Dermis microvascular lymphatic vessel endothelial cell (primary cell): Measurements from ENCODE around the gene PDE3B. TPM values are rescaled to one million over a fixed set of nuclear protein-coding genes. Genes with fewer than 3 reads are reported as not detected.
"Not testable (repeated sequence)": the region's sequence is repeated elsewhere in the genome, so short reads cannot be mapped to it uniquely, and the experiment has no call there.

ENCODE experiments used
- DNase-seq, 2 donors: peaks; one replicate each; pipeline versions ENCODE4 v3.0.0 to v3.0.0-alpha.2; 2010; ENCODE audit warnings: low read depth in 2 of 2
- total RNA-seq: library from RNA; depleted of rRNA; stranded (reverse); fragments of >200 nt; gene quantifications from 2 replicates; pipeline ENCODE4 v1.2.1, GENCODE V29; 2014

PDE3B gene
- total RNA-seq, result 0.13 and 0.51 TPM in 2 replicates

DNA sequence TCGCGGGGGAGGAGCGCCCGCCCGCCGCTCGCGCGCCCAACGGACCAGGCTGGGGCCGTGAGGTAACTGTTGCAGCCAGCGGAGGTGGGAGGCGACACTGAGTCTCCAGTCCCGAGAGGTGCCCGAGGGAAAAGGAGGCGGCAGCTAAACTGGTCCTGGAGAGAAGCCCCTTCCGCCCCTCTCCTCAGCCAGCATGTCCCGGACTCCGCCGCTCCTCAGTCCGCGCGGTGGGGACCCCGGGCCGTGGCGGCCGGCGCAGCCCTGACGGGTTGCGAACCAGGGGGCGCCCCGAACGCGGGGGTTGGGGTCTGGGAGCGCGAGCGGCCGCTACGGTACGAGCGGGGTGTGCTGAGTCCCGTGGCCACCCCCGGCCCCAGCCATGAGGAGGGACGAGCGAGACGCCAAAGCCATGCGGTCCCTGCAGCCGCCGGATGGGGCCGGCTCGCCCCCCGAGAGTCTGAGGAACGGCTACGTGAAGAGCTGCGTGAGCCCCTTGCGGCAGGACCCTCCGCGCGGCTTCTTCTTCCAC lies at the start of gene PDE3B:
TSS of gene PDE3B (plus strand) at position 108 of the 529 bp plus-strand sequence. CDS start at position 380, 272 bp downstream.
- peak in 1 of 2 donors; percentile 52 for DNase-seq

DNA sequence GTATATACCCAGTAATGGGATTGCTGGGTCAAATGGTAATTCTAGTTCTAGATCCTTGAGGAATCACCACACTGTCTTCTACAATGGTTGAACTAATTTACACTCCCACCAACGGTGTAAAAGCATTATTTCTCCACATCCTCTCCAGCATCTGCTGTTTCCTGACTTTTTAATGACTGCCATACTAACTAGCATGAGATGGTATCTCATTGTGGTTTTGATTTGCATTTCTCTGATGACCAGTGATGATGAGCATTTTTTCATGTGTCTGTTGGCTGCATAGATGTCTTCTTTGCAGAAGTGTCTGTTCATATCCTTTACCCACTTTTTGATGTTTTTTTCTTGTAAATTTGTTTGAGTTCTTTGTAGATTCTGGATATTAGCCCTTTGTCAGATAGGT lies 48.3 kb upstream of the PDE3B start:
- not testable (repeated sequence) for DNase-seq

DNA sequence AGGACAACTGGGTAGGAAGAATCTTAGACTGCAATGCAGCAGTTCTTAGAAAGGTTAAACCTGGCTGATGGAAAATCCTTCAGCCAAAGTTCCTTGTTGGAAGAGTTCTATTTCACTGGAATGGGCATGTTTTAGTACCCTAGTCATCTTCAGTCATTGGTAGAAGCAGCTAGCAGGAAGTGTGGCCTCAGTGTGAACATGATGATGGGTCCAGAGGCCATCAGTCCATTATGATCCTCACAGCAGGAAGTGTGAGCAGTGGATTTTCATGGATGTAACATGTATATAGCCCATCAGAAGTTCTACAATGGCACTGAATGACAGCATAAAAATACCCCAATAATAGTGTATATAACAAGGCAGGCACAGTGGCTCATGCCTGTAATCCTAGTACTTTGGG lies 35.9 kb upstream of the PDE3B start:
- DNase-seq, result no peak

DNA sequence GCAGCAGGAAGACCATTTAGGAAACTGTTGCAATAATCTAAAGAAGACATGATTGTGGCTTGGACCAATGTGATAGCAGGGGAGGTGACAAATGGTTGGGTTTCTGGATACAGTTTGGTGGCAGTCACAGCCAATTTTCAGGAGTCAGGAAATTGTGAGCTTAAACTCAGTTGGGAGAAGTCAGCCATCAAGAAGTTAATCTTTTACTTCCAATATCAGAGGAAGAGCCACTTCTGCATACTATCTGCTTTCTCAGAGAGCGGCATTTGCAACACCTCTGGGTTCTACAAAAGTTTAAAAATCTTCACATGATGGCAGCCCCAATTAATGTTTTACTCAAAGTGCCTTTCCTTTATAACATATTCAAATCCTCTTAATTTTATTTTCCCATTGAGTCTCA lies 33.7 kb upstream of the PDE3B start:
- DNase-seq, result no peak

DNA sequence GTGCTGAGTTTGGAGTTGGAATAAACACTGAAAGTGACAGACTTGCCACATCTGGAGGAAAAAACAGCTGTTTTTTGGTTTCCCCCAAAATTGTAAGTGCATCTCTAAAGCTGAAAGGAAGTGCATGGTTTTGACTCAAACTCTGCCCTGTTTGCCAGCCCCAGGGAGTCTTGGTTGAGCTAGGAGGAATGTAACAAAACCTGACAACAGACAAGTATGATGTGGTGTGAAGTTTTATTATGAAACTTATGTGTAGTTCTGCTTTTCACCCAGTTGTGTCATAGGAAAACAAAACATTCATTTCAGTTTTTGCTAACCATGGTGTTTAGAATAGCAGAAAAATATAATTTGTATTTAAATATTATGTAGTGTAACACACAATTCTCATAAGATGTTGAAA lies 31.7 kb upstream of the PDE3B start:
- DNase-seq, result no peak

DNA sequence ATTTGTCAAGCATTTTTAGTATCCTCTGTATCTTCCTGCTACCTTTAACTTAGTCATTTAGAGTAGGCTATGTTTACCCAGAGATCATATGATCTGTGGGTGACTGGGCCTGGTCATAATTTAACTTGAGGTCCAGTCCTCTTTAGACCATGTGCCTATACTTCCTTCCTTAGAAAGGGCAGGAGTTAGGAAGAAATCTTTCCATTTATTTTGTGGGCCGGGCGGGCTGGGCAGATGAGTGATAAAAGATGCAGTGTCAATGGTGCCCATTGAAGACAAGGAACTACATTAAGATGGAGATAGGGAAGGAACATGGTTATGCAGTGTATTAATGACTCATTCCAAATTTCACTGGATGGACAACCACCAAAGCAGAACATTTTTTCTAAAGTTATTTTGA lies 30.9 kb upstream of the PDE3B start:
- DNase-seq, result no peak

DNA sequence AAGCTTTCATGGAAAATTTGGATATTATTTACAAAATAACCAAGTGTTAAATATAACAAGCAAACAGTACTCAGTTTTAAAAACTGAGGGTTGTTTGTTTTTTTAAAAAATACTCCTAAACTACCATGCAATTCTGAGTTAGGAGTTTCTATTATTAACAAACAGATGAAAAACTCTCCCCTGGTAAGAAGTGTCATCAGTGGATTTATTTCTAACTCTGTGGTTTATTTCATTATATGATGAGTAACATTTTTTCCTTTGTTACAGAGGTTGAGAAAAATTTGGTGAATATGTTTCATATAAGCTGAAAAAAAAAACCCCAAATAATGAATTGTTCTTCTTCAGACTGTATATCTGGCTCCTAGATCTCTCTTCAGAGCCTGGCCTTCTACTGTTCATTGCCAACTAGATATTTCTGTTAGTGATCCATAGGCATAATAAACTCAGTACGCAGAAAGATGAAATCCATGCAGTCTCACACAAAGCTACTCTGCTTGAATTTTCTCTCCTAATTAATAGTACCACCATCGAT lies 29.4 kb upstream of the PDE3B start:
- no peak for DNase-seq

DNA sequence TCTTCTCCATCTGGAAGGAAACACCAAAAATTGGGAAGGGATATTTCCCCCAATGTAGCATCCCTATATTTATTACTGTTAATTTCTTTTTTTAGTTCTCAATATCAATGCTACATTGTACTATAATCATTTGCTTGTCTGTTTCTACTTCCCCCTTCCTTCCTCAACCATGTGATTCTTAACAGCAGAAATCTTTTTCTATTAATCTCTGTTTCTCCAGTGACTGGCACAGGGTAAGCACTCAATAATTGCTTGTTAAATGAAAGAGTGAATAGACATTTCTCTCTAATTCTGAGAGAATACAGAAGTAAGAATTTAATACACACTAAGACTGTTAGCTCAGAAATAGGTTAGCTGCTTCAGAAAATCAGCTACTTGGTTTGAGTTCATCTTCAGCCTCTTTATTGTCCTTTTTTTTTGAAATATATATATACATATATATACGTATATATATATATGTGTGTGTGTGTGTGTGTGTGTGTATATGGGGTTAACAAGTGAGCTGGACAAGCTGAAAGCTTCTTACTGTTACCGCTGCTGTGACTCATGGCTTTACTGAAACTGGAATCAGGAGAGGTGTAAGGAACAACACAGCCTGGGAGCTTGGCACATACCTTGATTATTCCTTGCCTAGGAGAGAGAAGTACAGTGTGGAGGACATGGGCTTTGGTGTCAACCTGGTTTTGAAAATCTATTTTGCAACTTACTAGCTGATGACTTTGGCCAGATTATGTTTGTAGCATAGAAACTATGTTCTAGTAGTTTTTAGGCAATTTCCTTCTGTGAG lies 26.2 kb upstream of the PDE3B start:
- DNase-seq, result no peak

DNA sequence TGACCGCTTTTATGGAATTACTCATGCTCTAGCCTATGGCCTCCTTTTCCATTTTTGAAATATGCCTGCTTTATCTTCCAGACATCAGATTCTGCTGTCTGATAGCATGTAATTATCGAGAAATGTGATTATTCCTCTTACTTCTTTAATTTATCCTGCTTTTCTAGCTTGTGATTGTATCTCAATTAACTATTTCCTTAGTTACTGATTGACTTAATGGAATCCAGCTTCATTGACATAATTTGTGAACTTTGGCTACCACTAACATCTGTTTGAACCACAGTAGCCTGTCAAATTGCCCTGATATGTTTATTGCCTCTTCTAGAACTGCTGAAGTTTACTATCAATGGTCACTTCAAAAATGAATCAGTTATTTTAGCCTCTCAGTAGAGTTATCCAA lies 25.5 kb upstream of the PDE3B start:
- no peak for DNase-seq

DNA sequence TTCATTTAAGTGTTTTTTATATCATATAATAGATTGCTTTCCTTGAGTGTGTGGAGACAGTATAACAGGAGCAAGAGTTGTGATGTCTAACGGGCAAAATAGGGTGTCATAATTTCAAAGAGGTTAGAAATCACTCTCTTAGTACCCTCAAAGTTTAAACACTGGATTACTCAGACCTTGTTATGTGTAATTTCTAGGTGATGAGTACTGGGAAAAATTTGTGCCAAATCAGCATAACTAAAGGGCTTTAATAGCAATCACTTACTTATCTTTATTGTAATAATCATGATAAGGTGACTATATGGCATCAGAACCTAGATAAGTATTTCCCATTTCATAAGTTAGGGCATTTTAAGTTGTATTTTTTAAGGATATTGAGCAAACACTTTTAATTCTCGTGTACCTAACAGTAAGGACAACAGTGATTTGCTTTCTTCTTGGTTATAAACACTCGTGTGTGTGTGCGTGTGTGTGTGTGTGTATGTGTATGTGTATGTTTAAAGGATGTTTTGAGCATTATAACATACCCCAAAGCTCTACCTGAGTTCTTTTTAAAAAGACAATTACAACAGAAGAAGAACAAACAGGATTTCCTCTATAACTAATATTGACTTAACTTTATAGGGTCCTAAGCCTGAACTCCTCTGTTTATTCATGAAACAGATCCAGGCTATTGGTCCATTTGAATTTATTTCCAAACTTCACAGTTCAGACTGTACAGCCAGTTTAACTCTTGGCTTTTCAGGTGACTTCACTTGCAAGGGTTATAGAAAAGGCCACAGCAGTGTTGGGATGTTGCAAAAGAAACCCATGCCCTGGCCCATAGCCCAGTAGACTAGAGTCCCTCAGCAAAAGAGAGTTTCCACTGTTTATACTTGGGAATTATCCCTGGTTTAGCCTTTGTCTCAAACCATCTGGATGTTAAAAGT lies 23.7 kb upstream of the PDE3B start:
- no peak for DNase-seq

DNA sequence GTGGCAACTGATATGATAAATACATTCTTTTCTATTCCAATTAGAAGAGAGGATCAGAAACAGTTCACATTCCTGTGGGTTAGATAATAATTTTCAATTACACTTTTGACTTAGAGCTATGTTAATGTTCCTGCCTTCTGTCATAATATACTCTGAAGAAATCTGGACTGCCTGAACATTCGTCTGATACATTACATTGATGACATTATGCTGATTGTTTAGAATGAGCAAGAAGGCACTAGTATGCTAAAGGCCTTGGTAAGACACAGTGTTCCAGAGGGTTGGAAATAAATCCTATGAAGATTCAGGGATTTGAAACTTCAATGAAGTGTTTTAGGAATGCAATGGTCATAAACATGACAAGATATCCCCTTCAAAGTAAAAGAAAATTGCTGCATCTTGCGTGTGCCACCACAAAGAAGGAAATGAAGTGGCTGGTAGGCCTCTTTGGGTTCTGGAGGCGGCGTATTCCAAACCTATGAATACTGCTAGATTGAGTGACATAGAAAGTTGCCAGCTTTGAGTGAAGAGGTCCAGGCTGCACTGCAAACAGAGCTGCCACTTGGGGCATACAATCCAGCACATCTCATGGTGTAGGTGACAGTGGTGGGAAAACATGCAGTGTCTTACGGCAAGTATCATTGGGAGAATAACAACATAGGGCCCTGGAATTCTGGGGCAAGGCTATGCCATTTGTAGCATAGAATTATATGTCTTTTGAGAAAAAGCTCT lies 21.2 kb upstream of the PDE3B start:
- DNase-seq, result no peak

DNA sequence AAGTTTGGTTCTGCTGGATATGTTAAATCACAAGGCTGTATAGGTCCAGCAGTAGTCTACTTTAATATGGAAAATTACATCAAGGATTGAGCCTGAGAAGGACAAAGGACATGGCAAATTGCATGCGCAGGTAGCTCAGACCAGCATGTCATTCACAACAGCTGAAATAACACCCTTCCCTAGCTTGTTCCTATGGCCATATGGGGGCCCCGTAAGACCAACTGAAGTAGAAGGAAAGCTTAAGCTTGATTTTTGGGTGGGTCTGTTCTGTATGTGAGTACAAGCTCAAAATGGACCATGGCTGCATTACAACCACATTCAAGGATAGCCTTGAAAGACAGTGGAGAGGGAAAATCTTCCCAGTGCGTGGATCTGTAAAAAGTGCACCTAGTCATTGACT lies 20.6 kb upstream of the PDE3B start:
- no peak for DNase-seq

DNA sequence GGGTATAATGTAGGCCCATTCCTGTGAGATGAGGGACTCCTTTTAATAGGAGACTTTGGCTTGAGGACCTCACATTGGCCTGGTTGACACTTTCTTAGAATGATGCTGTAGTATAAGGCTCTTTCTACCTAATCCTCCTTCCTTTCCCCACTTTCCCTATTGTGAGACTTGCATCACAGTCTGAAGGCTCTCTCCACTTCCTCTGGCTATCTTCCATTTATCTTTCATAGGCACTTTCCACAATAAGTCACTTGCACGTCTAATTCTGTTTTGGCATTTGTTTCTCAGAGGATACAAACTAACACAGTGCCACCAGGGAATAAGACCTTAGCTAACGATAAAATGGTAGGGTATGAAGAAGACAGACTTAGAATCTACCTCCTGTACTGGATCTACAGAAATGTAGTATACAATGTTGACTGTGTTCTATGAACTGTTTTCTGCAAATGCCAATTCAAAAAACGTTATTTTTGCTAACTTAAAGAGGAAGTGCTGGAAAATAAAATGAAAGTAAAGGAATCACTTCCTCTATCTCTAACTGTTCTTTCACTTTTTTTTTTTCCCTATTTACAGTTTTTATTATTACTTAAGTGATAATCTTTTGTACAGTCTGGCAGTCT lies 17.9 kb upstream of the PDE3B start:
- no peak for DNase-seq

DNA sequence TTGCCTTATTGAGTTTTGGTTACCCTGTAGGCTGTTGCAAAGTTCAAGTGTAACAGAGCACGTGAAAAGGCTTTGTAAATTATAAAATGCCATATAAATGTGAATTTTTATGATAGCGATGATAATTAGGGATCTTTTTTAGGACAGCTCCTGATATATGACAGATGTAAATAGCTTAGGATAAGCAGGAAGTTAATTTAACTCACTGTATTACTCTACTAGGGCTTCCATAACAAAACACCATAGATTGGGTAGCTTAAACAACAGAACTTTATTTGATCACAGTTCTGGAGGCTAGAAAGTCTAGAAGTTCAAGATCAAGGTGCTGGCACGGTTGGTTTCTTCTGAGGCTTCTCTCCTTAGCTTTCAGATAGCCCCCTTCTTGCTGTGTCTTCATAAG lies 17.0 kb upstream of the PDE3B start:
- DNase-seq, result no peak

DNA sequence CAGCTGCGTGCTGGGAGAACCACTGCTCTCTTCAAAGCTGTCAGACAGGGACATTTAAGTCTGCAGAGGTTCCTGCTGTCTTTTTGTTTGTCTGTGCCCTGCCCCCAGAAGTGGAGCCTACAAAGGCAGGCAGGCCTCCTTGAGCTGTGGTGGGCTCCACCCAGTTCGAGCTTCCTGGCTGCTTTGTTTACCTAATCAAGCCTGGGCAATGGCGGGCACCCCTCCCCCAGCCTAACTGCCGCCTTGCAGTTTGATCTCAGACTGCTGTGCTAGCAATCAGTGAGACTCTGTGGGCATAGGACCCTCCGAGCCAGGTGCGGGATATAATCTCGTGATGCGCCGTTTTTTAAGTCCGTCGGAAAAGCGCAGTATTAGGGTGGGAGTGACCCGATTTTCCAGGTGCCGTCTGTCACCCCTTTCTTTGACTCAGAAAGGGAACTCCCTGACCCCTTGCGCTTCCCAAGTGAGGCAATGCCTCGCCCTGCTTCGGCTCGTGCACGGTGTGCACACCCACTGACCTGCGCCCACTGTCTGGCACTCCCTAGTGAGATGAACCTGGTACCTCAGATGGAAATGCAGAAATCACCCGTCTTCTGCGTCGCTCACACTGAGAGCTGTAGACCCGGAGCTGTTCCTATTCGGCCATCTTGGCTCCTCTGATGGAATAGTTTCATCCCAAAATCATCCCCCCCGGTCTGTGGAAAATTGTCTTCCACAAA lies 9.9 kb upstream of the PDE3B start:
- not testable (repeated sequence) for DNase-seq

DNA sequence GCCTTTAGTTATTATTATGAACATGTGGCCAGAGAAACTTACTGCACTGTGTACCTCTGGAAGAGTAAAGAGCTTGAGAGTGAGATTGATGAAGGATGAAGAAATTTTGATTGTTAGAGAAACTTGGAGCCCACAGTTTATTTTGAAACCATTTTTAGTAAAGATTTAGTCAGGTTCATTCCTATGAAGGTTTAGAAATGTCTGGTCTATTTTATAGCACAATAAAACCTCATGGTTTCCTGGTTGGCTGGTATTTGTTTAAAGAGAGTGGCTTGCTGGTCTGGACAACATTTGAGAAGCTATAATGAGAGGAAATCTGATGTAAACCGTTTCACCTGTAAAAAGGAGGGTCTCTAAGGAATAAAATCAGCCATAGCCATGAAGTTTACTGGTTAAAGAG lies 8.8 kb upstream of the PDE3B start:
- DNase-seq, result no peak

DNA sequence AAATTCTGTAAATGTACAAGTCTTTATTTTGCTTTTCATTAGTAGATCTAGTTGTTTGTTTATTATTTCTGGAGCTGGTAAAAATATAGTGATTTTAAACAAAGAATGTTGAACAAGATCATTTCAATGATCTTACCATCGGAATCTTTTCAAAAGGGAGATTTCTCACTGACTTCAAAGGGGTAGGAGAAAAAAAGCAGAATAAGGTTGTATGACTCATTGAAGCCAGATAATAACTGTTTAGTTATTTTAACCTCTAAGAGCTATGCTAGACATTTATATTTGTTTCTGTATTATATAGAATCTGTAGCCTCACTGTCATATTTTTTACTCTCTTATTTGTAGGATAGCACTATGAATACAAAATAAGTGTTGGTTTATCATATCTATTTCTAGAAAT lies 8.1 kb upstream of the PDE3B start:
- no peak for DNase-seq

DNA sequence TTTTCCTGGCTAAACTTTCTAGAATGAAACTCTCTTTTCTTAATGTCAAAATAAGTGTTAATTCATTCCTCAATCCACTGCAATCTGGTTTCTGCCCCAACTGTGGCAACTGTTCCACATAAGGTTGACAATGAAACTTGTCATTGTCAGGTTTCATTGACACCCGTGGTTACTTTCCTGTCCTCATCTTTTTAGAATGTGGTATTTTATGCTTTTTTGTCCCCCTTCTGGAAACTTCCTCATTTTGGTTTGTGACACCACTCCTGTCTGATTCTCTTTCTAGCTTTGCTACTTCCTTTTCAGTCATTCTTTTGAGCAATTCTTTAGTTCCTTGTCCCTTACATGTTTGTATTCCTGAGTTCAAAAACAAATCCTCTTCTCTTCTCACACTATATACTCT lies 7.5 kb upstream of the PDE3B start:
- DNase-seq, result no peak

DNA sequence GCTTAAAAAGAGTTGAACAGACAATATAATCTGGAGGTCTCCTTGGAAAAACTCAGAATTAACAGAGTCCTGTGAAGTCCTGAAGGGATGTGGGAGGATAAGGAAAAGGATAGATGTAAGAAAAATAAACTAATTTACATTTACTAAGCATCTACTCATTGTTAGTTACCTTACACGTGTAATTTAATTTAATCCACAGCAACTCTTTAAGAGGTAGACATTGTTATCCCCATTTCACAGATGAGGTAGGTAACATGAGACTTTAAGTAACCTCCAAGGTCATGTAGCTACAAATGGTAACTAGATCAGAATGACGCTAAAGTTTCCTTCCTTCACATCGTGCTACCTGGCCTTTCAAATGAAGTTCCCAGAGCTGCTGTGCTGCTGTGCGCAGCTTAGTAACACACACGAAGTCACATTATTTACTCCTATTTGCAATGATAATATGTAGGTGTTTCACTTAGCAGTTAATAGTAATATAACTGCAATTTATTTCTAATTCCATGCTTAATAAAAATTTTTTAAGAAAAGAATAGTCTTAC lies 5.7 kb upstream of the PDE3B start:
- DNase-seq, result no peak

DNA sequence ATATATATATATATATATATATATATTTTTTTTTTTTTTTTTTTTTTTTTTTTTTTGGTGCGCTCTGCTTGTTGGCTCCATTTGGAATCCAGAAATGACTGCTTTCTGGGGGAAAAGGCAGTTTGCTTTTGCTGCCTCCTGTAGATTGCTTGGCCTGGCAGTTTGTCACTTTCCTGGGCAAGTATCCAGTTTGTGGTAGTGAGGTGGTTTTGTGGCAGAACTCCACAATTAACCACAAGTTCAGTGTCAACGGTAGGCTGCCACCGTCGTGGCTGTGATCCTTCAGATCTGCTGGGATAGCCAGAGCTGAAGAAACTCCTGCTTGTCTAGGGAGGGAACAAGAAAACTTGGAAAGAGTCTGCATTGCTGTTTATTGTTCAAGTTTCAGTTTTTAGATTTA lies 5.0 kb upstream of the PDE3B start:
- no peak for DNase-seq
